H9 (cell line): Measurements from ENCODE around the gene DIAPH2. TPM values are rescaled to one million over a fixed set of nuclear protein-coding genes. Genes with fewer than 3 reads are reported as not detected.

Experiments used
- DNase-seq: peaks from one replicate; pipeline ENCODE4 v3.0.0-alpha.2; 2017
- H2AFZ ChIP-seq: one replicate; pipeline ENCODE4 v1.6.1; 2013; ENCODE audit warnings: mild to moderate bottlenecking, low read length, control low read depth, moderate library complexity
- H2AK5ac ChIP-seq: 2 replicates; pipeline ENCODE4 v1.6.1; 2013; ENCODE audit warnings: low read length, control low read depth, mixed read lengths; ENCODE audit not compliant: insufficient read length
- H2BK120ac ChIP-seq: one replicate; pipeline ENCODE4 v1.6.1; 2013; ENCODE audit warnings: low read depth, mild to moderate bottlenecking, low read length, control low read depth, inconsistent platforms; ENCODE audit not compliant: poor library complexity, severe bottlenecking
- H2BK12ac ChIP-seq: 2 replicates; pipeline ENCODE4 v1.6.1; 2013; ENCODE audit warnings: low read length, control low read depth, mixed read lengths, low read depth; ENCODE audit not compliant: insufficient read length
- H2BK15ac ChIP-seq: 2 replicates; pipeline ENCODE4 v1.6.1; 2013; ENCODE audit warnings: low read depth, low read length, control low read depth
- H2BK20ac ChIP-seq: one replicate; pipeline ENCODE4 v1.6.1; 2013; ENCODE audit warnings: low read depth, mild to moderate bottlenecking, low read length, control low read depth, inconsistent platforms; ENCODE audit not compliant: poor library complexity, severe bottlenecking
- H2BK5ac ChIP-seq: 2 replicates; pipeline ENCODE4 v1.6.1; 2013; ENCODE audit warnings: low read length, control low read depth, mixed read lengths; ENCODE audit not compliant: insufficient read length
- H3K14ac ChIP-seq: 2 replicates; pipeline ENCODE4 v1.6.1; 2013; ENCODE audit warnings: low read length, control low read depth; ENCODE audit not compliant: insufficient read depth
- H3K18ac ChIP-seq: 2 replicates; pipeline ENCODE4 v1.6.1; 2013; ENCODE audit warnings: low read depth, mild to moderate bottlenecking, mixed read lengths, low read length, control low read depth; ENCODE audit not compliant: insufficient read length
- H3K23ac ChIP-seq: 2 replicates; pipeline ENCODE4 v1.6.1; 2013; ENCODE audit warnings: low read length, control low read depth, mixed read lengths, low read depth; ENCODE audit not compliant: insufficient read length
- H3K23me2 ChIP-seq: 2 replicates; pipeline ENCODE4 v1.6.1; 2013; ENCODE audit warnings: low read depth, mild to moderate bottlenecking, mixed read lengths, low read length, control low read depth; ENCODE audit not compliant: insufficient read length, poor library complexity, severe bottlenecking
- H3K27ac ChIP-seq: 2 replicates; pipeline ENCODE4 v1.5.1; 2013; ENCODE audit warnings: low read length, control low read depth, mixed read lengths, low read depth; ENCODE audit not compliant: insufficient read length
- H3K27me3 ChIP-seq: 2 replicates; pipeline ENCODE4 v1.6.1; 2013; ENCODE audit warnings: low read length, control low read depth, inconsistent platforms; ENCODE audit not compliant: insufficient read depth
- H3K4ac ChIP-seq: 2 replicates; pipeline ENCODE4 v1.6.1; 2013; ENCODE audit warnings: low read depth, mild to moderate bottlenecking, control low read depth, inconsistent platforms, low read length, moderate library complexity
- H3K4me1 ChIP-seq: 2 replicates; pipeline ENCODE4 v1.6.1; 2013; ENCODE audit warnings: low read length, control low read depth, inconsistent platforms; ENCODE audit not compliant: insufficient read depth
- H3K4me2 ChIP-seq: 2 replicates; pipeline ENCODE4 v1.6.1; 2013; ENCODE audit warnings: low read length, control low read depth, mixed read lengths; ENCODE audit not compliant: insufficient read length, insufficient read depth
- H3K56ac ChIP-seq: 2 replicates; pipeline ENCODE4 v1.6.1; 2013; ENCODE audit warnings: low read depth, mild to moderate bottlenecking, mixed read lengths, low read length, control low read depth; ENCODE audit not compliant: insufficient read length
- H3K79me1 ChIP-seq: 2 replicates; pipeline ENCODE4 v1.6.1; 2013; ENCODE audit warnings: low read depth, mild to moderate bottlenecking, moderate library complexity, low read length, control low read depth, inconsistent platforms; ENCODE audit not compliant: insufficient read depth, poor library complexity, severe bottlenecking
- H3K79me2 ChIP-seq: 2 replicates; pipeline ENCODE4 v1.6.1; 2013; ENCODE audit warnings: low read length, control low read depth, inconsistent platforms; ENCODE audit not compliant: insufficient read depth
- H3K9ac ChIP-seq: 2 replicates; pipeline ENCODE4 v1.6.1; 2013; ENCODE audit warnings: low read length, control low read depth, mixed read lengths; ENCODE audit not compliant: insufficient read length; ENCODE audit errors: extremely low read depth
- H3K9me3 ChIP-seq: one replicate; pipeline ENCODE4 v1.6.1; 2013; ENCODE audit warnings: low read depth, low read length, inconsistent platforms; ENCODE audit not compliant: control insufficient read depth
- H3T11ph ChIP-seq: one replicate; pipeline ENCODE4 v1.6.1; 2013; ENCODE audit warnings: mild to moderate bottlenecking, low read length, control low read depth, inconsistent platforms
- H4K20me1 ChIP-seq: one replicate; pipeline ENCODE4 v1.6.1; 2013; ENCODE audit not compliant: control insufficient read depth, insufficient read length, insufficient read depth
- H4K5ac ChIP-seq: 2 replicates; pipeline ENCODE4 v1.6.1; 2013; ENCODE audit warnings: low read depth, mild to moderate bottlenecking, mixed read lengths, low read length, control low read depth; ENCODE audit not compliant: insufficient read length
- H4K8ac ChIP-seq: replicated peaks from 2 replicates; pipeline ENCODE4 v1.6.1; 2013; ENCODE audit warnings: low read length, control low read depth, mixed read lengths, low read depth; ENCODE audit not compliant: insufficient read length
- H4K91ac ChIP-seq: 2 replicates; pipeline ENCODE4 v1.6.1; 2013; ENCODE audit warnings: low read depth, mild to moderate bottlenecking, moderate library complexity, mixed read lengths, low read length, control low read depth; ENCODE audit not compliant: insufficient read length
- H3K27ac Mint-ChIP-seq, 3 experiments: 2 replicates in 2 of 3; 3 replicates in 1 of 3; pipeline ENCODE4 v1.8.0; 2020 to 2021; ENCODE audit warnings: mixed read lengths in 3 of 3, mild to moderate bottlenecking in 1 of 3, moderate library complexity in 1 of 3
- H3K27me3 Mint-ChIP-seq: 2 replicates; pipeline ENCODE4 v1.8.0; 2021; ENCODE audit warnings: low read depth, mild to moderate bottlenecking, moderate library complexity, mixed read lengths
- H3K36me3 Mint-ChIP-seq, 3 experiments: 2 replicates in 2 of 3; 3 replicates in 1 of 3; pipeline ENCODE4 v1.8.0; 2020 to 2021; ENCODE audit warnings: low read depth in 3 of 3, mixed read lengths in 3 of 3; ENCODE audit not compliant: insufficient read depth in 1 of 3
- H3K4me1 Mint-ChIP-seq, 2 experiments: 2 replicates each; pipeline ENCODE4 v1.8.0; 2020; ENCODE audit warnings: mixed read lengths in 2 of 2
- H3K4me3 Mint-ChIP-seq, 2 experiments: 2 replicates in 1 of 2; 3 replicates in 1 of 2; pipeline ENCODE4 v1.8.0; 2020 to 2021; ENCODE audit warnings: mild to moderate bottlenecking in 2 of 2, mixed read lengths in 2 of 2, moderate library complexity in 1 of 2
- H3K9me3 Mint-ChIP-seq, 2 experiments: 2 replicates in 1 of 2; 3 replicates in 1 of 2; pipeline ENCODE4 v1.8.0; 2020; ENCODE audit warnings: mild to moderate bottlenecking in 2 of 2, mixed read lengths in 2 of 2, moderate library complexity in 1 of 2
- CTCF ChIP-seq: fragments of 200-600 bp; sonication (generic); conservative IDR thresholded peaks from 3 replicates; pipeline ENCODE4 v1.8.0; 2021; ENCODE audit warnings: antibody characterized with exemption, mild to moderate bottlenecking
- WGBS: extraction: QIAGEN DNeasy Blood & Tissue Kit; methylation state at CpG from one replicate; pipeline ENCODE4 v1.1.7; 2013; ENCODE audit warnings: missing lambda C conversion rate, low lambda C conversion rate, mixed read lengths; ENCODE audit not compliant: insufficient read length; ENCODE audit errors: extremely low coverage; 5-methylcytosine and 5-hydroxymethylcytosine counted together
- total RNA-seq: library from RNA; stranded (reverse); gene quantifications from 2 replicates; pipeline ENCODE4 v1.2.1, GENCODE V29; 2021

Gene DIAPH2
- total RNA-seq, 1 experiment from 2014 or later: 45.4 TPM

GRCh38 chrX:97320305-97320704, 635.7 kb downstream of the DIAPH2 start:
- H3K27me3 ChIP-seq: no peaks in the 10 kb centered on the region
- no peak overlapping the region for H3K27ac ChIP-seq
- no peak overlapping the region for H2AFZ ChIP-seq
- WGBS: no CpG with 5 or more reads among the region's 11 CpGs
- H4K20me1 ChIP-seq: no peaks in the 10 kb centered on the region
- H3K4me1 ChIP-seq: peaks cover 3% of the 10 kb centered on the region; the same call in 1 of the 2 replicates
- H3K23ac ChIP-seq: no peak overlapping the region
- H3K23me2 ChIP-seq: no peaks in the 10 kb centered on the region
- no peak overlapping the region for H3K9ac ChIP-seq
- H3K56ac ChIP-seq: no peak overlapping the region
- H2BK5ac ChIP-seq: no peak overlapping the region
- Mint-ChIP-seq H3K27me3 (no peaks in the 10 kb centered on the region), H3K4me1 (peaks cover 17 to 20% of the 10 kb centered on the region in 2 experiments), H3K27ac (peak overlapping the region in 1 of 3 experiments; percentile 22; a peak in 1 of 7 replicates), H3K9me3 (no peaks in the 10 kb centered on the region), H3K4me3 (no peak overlapping the region), H3K36me3 (peaks cover 9 to 60% (median 58%) of the 10 kb centered on the region in 3 experiments)
- no peak overlapping the region for H4K8ac ChIP-seq
- TF ChIP-seq CTCF: no peak
- H3K9me3 ChIP-seq: no peaks in the 10 kb centered on the region
- H2AK5ac ChIP-seq: no peak overlapping the region
- H3K18ac ChIP-seq: no peak overlapping the region
- H4K91ac ChIP-seq: no peak overlapping the region
- no peak overlapping the region for H3K14ac ChIP-seq
- no peak overlapping the region for H2BK20ac ChIP-seq
- no peak overlapping the region for H3T11ph ChIP-seq
- H3K79me1 ChIP-seq: peaks cover 4% of the 10 kb centered on the region
- no peak overlapping the region for H2BK15ac ChIP-seq
- DNase-seq: no peak
- no peak overlapping the region for H4K5ac ChIP-seq
- no peak overlapping the region for H2BK12ac ChIP-seq
- peaks cover 25% of the 10 kb centered on the region for H3K79me2 ChIP-seq
- H3K4ac ChIP-seq: no peak overlapping the region
- H3K4me2 ChIP-seq: no peak overlapping the region
- H2BK120ac ChIP-seq: no peak overlapping the region
